H9 (cell line): ENCODE results near the gene CELF4. TPM values are rescaled to one million over a fixed set of nuclear protein-coding genes. Genes with fewer than 3 reads are reported as not detected.

Experiments
- DNase-seq: peaks from one replicate; pipeline ENCODE4 v3.0.0-alpha.2; 2017
- H2AFZ ChIP-seq: one replicate; pipeline ENCODE4 v1.6.1; 2013; ENCODE audit warnings: mild to moderate bottlenecking, low read length, control low read depth, moderate library complexity
- H2AK5ac ChIP-seq: 2 replicates; pipeline ENCODE4 v1.6.1; 2013; ENCODE audit warnings: low read length, control low read depth, mixed read lengths; ENCODE audit not compliant: insufficient read length
- H2BK120ac ChIP-seq: one replicate; pipeline ENCODE4 v1.6.1; 2013; ENCODE audit warnings: low read depth, mild to moderate bottlenecking, low read length, control low read depth, inconsistent platforms; ENCODE audit not compliant: poor library complexity, severe bottlenecking
- H2BK12ac ChIP-seq: 2 replicates; pipeline ENCODE4 v1.6.1; 2013; ENCODE audit warnings: low read length, control low read depth, mixed read lengths, low read depth; ENCODE audit not compliant: insufficient read length
- H2BK15ac ChIP-seq: 2 replicates; pipeline ENCODE4 v1.6.1; 2013; ENCODE audit warnings: low read depth, low read length, control low read depth
- H2BK20ac ChIP-seq: one replicate; pipeline ENCODE4 v1.6.1; 2013; ENCODE audit warnings: low read depth, mild to moderate bottlenecking, low read length, control low read depth, inconsistent platforms; ENCODE audit not compliant: poor library complexity, severe bottlenecking
- H2BK5ac ChIP-seq: 2 replicates; pipeline ENCODE4 v1.6.1; 2013; ENCODE audit warnings: low read length, control low read depth, mixed read lengths; ENCODE audit not compliant: insufficient read length
- H3K14ac ChIP-seq: 2 replicates; pipeline ENCODE4 v1.6.1; 2013; ENCODE audit warnings: low read length, control low read depth; ENCODE audit not compliant: insufficient read depth
- H3K18ac ChIP-seq: 2 replicates; pipeline ENCODE4 v1.6.1; 2013; ENCODE audit warnings: low read depth, mild to moderate bottlenecking, mixed read lengths, low read length, control low read depth; ENCODE audit not compliant: insufficient read length
- H3K23ac ChIP-seq: 2 replicates; pipeline ENCODE4 v1.6.1; 2013; ENCODE audit warnings: low read length, control low read depth, mixed read lengths, low read depth; ENCODE audit not compliant: insufficient read length
- H3K23me2 ChIP-seq: 2 replicates; pipeline ENCODE4 v1.6.1; 2013; ENCODE audit warnings: low read depth, mild to moderate bottlenecking, mixed read lengths, low read length, control low read depth; ENCODE audit not compliant: insufficient read length, poor library complexity, severe bottlenecking
- H3K27ac ChIP-seq: 2 replicates; pipeline ENCODE4 v1.5.1; 2013; ENCODE audit warnings: low read length, control low read depth, mixed read lengths, low read depth; ENCODE audit not compliant: insufficient read length
- H3K27me3 ChIP-seq: 2 replicates; pipeline ENCODE4 v1.6.1; 2013; ENCODE audit warnings: low read length, control low read depth, inconsistent platforms; ENCODE audit not compliant: insufficient read depth
- H3K4ac ChIP-seq: 2 replicates; pipeline ENCODE4 v1.6.1; 2013; ENCODE audit warnings: low read depth, mild to moderate bottlenecking, control low read depth, inconsistent platforms, low read length, moderate library complexity
- H3K4me1 ChIP-seq: 2 replicates; pipeline ENCODE4 v1.6.1; 2013; ENCODE audit warnings: low read length, control low read depth, inconsistent platforms; ENCODE audit not compliant: insufficient read depth
- H3K4me2 ChIP-seq: 2 replicates; pipeline ENCODE4 v1.6.1; 2013; ENCODE audit warnings: low read length, control low read depth, mixed read lengths; ENCODE audit not compliant: insufficient read length, insufficient read depth
- H3K56ac ChIP-seq: 2 replicates; pipeline ENCODE4 v1.6.1; 2013; ENCODE audit warnings: low read depth, mild to moderate bottlenecking, mixed read lengths, low read length, control low read depth; ENCODE audit not compliant: insufficient read length
- H3K79me1 ChIP-seq: 2 replicates; pipeline ENCODE4 v1.6.1; 2013; ENCODE audit warnings: low read depth, mild to moderate bottlenecking, moderate library complexity, low read length, control low read depth, inconsistent platforms; ENCODE audit not compliant: insufficient read depth, poor library complexity, severe bottlenecking
- H3K79me2 ChIP-seq: 2 replicates; pipeline ENCODE4 v1.6.1; 2013; ENCODE audit warnings: low read length, control low read depth, inconsistent platforms; ENCODE audit not compliant: insufficient read depth
- H3K9ac ChIP-seq: 2 replicates; pipeline ENCODE4 v1.6.1; 2013; ENCODE audit warnings: low read length, control low read depth, mixed read lengths; ENCODE audit not compliant: insufficient read length; ENCODE audit errors: extremely low read depth
- H3K9me3 ChIP-seq: one replicate; pipeline ENCODE4 v1.6.1; 2013; ENCODE audit warnings: low read depth, low read length, inconsistent platforms; ENCODE audit not compliant: control insufficient read depth
- H3T11ph ChIP-seq: one replicate; pipeline ENCODE4 v1.6.1; 2013; ENCODE audit warnings: mild to moderate bottlenecking, low read length, control low read depth, inconsistent platforms
- H4K20me1 ChIP-seq: one replicate; pipeline ENCODE4 v1.6.1; 2013; ENCODE audit not compliant: control insufficient read depth, insufficient read length, insufficient read depth
- H4K5ac ChIP-seq: 2 replicates; pipeline ENCODE4 v1.6.1; 2013; ENCODE audit warnings: low read depth, mild to moderate bottlenecking, mixed read lengths, low read length, control low read depth; ENCODE audit not compliant: insufficient read length
- H4K8ac ChIP-seq: replicated peaks from 2 replicates; pipeline ENCODE4 v1.6.1; 2013; ENCODE audit warnings: low read length, control low read depth, mixed read lengths, low read depth; ENCODE audit not compliant: insufficient read length
- H4K91ac ChIP-seq: 2 replicates; pipeline ENCODE4 v1.6.1; 2013; ENCODE audit warnings: low read depth, mild to moderate bottlenecking, moderate library complexity, mixed read lengths, low read length, control low read depth; ENCODE audit not compliant: insufficient read length
- H3K27ac Mint-ChIP-seq, 3 experiments: 2 replicates in 2 of 3; 3 replicates in 1 of 3; pipeline ENCODE4 v1.8.0; 2020 to 2021; ENCODE audit warnings: mixed read lengths in 3 of 3, mild to moderate bottlenecking in 1 of 3, moderate library complexity in 1 of 3
- H3K27me3 Mint-ChIP-seq: 2 replicates; pipeline ENCODE4 v1.8.0; 2021; ENCODE audit warnings: low read depth, mild to moderate bottlenecking, moderate library complexity, mixed read lengths
- H3K36me3 Mint-ChIP-seq, 3 experiments: 2 replicates in 2 of 3; 3 replicates in 1 of 3; pipeline ENCODE4 v1.8.0; 2020 to 2021; ENCODE audit warnings: low read depth in 3 of 3, mixed read lengths in 3 of 3; ENCODE audit not compliant: insufficient read depth in 1 of 3
- H3K4me1 Mint-ChIP-seq, 2 experiments: 2 replicates each; pipeline ENCODE4 v1.8.0; 2020; ENCODE audit warnings: mixed read lengths in 2 of 2
- H3K4me3 Mint-ChIP-seq, 2 experiments: 2 replicates in 1 of 2; 3 replicates in 1 of 2; pipeline ENCODE4 v1.8.0; 2020 to 2021; ENCODE audit warnings: mild to moderate bottlenecking in 2 of 2, mixed read lengths in 2 of 2, moderate library complexity in 1 of 2
- H3K9me3 Mint-ChIP-seq, 2 experiments: 2 replicates in 1 of 2; 3 replicates in 1 of 2; pipeline ENCODE4 v1.8.0; 2020; ENCODE audit warnings: mild to moderate bottlenecking in 2 of 2, mixed read lengths in 2 of 2, moderate library complexity in 1 of 2
- WGBS: extraction: QIAGEN DNeasy Blood & Tissue Kit; methylation state at CpG from one replicate; pipeline ENCODE4 v1.1.7; 2013; ENCODE audit warnings: missing lambda C conversion rate, low lambda C conversion rate, mixed read lengths; ENCODE audit not compliant: insufficient read length; ENCODE audit errors: extremely low coverage; 5-methylcytosine and 5-hydroxymethylcytosine counted together
- total RNA-seq: library from RNA; stranded (reverse); gene quantifications from 2 replicates; pipeline ENCODE4 v1.2.1, GENCODE V29; 2021
- TF ChIP-seq, protein P1 (sequence below): fragments of 200-600 bp; sonication (generic); conservative IDR thresholded peaks from 3 replicates; pipeline ENCODE4 v1.8.0; 2021; ENCODE audit warnings: antibody characterized with exemption, mild to moderate bottlenecking

CELF4 gene
- total RNA-seq, 1 experiment from 2014 or later: 1.1 TPM

DNA sequence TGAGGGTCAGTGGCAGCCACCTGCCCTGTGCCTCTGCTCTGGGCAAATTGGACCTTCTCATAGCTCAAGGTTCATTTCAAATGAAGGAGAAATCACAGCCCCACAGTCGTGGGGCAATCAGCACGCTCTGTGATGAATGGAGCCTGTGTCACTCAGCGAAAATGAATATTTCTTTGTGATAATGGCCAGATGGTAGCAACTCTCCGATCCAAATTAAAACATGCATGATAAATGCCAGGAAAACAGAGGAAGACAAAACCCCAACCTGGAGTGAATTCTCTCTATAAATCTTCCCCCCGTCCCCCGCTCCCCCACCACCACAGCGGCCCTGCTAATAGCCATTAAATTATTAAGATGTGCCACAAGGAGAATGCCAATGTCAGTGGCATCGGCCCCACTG, 258.4 kb downstream of the CELF4 start:
- no CpG with 5 or more reads among the region's 8 CpGs for WGBS
- H3K23me2 ChIP-seq: no peaks in the 10 kb centered on the region
- no peak overlapping the region for H3K4me3 Mint-ChIP-seq
- no peaks in the 10 kb centered on the region for H3K4me1 ChIP-seq
- H3K36me3 Mint-ChIP-seq: no peaks in the 10 kb centered on the region
- no peaks in the 10 kb centered on the region for H3K79me1 ChIP-seq
- no peak overlapping the region for H2BK5ac ChIP-seq
- no peak overlapping the region for H4K8ac ChIP-seq
- H4K5ac ChIP-seq: no peak overlapping the region
- no peak overlapping the region for H4K91ac ChIP-seq
- H3K14ac ChIP-seq: no peak overlapping the region
- no peak overlapping the region for H2BK120ac ChIP-seq
- H2AK5ac ChIP-seq: no peak overlapping the region
- H3K9me3 Mint-ChIP-seq: no peaks in the 10 kb centered on the region
- peaks cover 3% of the 10 kb centered on the region; the same call in 1 of the 2 replicates for H3K27me3 Mint-ChIP-seq
- H4K20me1 ChIP-seq: no peaks in the 10 kb centered on the region
- no peak overlapping the region for H3K4me2 ChIP-seq
- no peak overlapping the region for H3K23ac ChIP-seq
- no peak overlapping the region for H3T11ph ChIP-seq
- H3K27ac ChIP-seq: no peak overlapping the region
- H3K56ac ChIP-seq: no peak overlapping the region
- no peak overlapping the region for H3K18ac ChIP-seq
- peaks cover 12 to 23% of the 10 kb centered on the region in 2 experiments for H3K4me1 Mint-ChIP-seq
- H3K9ac ChIP-seq: no peak overlapping the region
- no peak overlapping the region for H2BK12ac ChIP-seq
- no peak overlapping the region for H3K4ac ChIP-seq
- H3K27ac Mint-ChIP-seq: no peak overlapping the region
- no peak overlapping the region for H2AFZ ChIP-seq
- no peak overlapping the region for H2BK20ac ChIP-seq
- H3K79me2 ChIP-seq: no peaks in the 10 kb centered on the region
- H3K27me3 ChIP-seq: no peaks in the 10 kb centered on the region
- TF ChIP-seq, protein P1, sequence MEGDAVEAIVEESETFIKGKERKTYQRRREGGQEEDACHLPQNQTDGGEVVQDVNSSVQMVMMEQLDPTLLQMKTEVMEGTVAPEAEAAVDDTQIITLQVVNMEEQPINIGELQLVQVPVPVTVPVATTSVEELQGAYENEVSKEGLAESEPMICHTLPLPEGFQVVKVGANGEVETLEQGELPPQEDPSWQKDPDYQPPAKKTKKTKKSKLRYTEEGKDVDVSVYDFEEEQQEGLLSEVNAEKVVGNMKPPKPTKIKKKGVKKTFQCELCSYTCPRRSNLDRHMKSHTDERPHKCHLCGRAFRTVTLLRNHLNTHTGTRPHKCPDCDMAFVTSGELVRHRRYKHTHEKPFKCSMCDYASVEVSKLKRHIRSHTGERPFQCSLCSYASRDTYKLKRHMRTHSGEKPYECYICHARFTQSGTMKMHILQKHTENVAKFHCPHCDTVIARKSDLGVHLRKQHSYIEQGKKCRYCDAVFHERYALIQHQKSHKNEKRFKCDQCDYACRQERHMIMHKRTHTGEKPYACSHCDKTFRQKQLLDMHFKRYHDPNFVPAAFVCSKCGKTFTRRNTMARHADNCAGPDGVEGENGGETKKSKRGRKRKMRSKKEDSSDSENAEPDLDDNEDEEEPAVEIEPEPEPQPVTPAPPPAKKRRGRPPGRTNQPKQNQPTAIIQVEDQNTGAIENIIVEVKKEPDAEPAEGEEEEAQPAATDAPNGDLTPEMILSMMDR: no peak
- no peak overlapping the region for H2BK15ac ChIP-seq
- DNase-seq: no peak
- no peaks in the 10 kb centered on the region for H3K9me3 ChIP-seq
